ENCODE results near the gene FSIP1.

DNA sequence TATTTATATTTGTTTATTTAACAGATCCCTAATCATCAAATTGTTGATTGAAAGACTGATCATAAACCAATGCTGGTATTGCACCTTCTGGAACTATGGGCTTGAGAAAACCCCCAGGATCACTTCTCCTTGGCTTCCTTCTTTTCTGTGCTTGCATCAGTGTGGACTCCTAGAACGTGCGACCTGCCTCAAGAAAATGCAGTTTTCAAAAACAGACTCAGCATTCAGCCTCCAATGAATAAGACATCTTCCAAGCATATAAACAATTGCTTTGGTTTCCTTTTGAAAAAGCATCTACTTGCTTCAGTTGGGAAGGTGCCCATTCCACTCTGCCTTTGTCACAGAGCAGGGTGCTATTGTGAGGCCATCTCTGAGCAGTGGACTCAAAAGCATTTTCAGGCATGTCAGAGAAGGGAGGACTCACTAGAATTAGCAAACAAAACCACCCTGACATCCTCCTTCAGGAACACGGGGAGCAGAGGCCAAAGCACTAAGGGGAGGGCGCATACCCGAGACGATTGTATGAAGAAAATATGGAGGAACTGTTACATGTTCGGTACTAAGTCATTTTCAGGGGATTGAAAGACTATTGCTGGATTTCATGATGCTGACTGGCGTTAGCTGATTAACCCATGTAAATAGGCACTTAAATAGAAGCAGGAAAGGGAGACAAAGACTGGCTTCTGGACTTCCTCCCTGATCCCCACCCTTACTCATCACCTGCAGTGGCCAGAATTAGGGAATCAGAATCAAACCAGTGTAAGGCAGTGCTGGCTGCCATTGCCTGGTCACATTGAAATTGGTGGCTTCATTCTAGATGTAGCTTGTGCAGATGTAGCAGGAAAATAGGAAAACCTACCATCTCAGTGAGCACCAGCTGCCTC is 187.1 kb downstream of the FSIP1 start:
- TF ChIP-seq, protein P1, sequence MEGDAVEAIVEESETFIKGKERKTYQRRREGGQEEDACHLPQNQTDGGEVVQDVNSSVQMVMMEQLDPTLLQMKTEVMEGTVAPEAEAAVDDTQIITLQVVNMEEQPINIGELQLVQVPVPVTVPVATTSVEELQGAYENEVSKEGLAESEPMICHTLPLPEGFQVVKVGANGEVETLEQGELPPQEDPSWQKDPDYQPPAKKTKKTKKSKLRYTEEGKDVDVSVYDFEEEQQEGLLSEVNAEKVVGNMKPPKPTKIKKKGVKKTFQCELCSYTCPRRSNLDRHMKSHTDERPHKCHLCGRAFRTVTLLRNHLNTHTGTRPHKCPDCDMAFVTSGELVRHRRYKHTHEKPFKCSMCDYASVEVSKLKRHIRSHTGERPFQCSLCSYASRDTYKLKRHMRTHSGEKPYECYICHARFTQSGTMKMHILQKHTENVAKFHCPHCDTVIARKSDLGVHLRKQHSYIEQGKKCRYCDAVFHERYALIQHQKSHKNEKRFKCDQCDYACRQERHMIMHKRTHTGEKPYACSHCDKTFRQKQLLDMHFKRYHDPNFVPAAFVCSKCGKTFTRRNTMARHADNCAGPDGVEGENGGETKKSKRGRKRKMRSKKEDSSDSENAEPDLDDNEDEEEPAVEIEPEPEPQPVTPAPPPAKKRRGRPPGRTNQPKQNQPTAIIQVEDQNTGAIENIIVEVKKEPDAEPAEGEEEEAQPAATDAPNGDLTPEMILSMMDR (IDR thresholded peaks at IDR 0.05) = no peak
- TF ChIP-seq POLR2A (IDR thresholded peaks at IDR 0.05) = peak; percentile 9
